ENCODE results near the gene LRMDA.

The LRMDA gene

DNA sequence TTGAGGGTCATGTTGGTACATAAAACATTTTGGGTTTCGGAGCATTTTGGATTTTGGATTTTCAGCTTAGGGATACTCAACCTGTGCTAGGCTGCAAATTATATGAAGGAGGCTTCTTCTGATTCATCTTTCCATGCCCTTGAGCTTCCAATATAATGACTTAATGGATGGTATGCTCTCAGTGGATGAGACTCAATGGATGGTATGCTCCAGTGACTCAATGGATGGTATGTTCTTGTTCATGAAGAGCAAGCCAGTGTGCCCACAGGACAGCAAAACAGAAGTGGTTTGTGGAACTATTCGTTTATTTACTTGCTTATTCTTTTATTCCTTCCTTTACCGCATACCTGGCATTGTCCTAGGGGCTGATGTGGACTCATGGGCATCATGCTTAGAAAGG lies 969.6 kb downstream of the LRMDA start:
- DNase-seq (ENCODE audit: low read depth) = no peak

DNA sequence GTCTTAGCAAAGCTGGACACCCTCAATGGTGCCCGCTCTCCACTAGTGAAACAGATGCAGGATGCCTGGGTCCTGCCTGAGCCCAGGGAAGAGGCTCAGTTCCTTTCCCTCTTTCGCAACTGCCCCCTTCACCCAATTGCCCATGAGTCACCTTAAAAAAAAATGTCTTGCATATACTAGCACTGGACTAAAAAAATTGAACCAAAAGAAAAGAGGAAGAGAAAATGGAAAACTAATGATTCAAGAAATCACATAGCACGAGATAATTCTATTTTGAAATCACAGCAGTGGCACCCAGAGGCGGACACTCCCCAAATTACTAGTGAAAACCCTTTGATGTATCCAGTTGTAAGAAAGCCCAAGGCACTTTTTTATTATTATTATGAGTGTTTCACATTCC lies 972.5 kb downstream of the LRMDA start:
- DNase-seq (ENCODE audit: low read depth) = no peak

DNA sequence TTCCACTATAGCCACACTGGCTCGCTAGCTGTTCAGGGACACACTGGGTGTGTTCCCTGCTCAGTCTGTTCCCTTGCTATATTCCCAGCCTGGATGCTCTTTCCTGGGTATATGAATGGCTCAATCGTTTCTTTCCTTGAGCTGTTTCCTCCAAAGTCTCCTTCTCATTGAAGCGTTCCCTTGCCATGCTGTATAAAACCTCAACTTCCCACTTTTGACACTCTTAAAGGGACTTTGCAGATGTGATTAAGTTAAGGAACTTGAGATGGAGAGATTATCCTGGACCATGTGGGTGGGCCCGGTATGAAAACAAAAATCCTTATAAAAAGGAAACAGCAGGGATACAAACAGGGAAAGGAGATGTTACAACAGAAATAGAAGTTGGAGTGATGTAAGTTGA lies 973.1 kb downstream of the LRMDA start:
- DNase-seq (ENCODE audit: low read depth) = no peak

DNA sequence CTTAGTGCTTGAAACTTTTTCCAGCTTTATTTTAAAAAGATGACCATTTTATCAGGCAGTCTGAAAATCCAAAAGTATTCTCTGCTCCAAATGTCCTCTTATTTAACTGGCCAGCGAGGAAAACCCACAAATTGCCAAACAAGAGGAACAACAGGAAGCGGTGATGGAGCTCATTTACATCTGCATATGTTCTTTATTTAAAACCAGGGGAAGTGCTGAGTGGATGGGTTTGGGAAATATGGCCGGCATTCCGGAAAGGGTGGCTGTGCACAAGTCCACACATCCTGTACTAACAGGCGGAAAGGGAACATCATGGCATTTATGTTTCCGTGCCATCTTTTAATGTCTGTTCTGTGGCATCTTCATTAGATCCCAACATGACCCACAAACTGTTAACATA lies 974.5 kb downstream of the LRMDA start:
- no peak for DNase-seq (ENCODE audit: low read depth)

DNA sequence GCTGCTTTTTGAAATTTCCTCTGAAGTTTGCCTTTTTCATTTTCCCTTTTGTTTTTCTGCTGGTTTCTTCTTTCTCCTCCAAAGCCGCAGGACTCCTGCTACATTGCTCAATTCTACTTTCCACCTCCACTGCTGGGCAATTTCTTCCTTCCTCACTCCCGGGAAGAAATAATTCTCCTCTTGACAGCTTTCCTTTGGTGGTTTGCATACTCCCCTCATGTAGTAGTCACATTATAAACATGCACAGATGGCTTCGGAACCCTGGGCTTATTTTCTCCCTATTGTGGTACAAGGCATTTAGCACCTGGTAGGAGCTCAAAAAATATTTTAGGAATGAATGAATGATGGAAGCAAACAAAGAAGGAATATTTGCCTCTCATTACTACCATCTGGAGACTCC lies 977.2 kb downstream of the LRMDA start:
- DNase-seq (ENCODE audit: low read depth) = no peak

DNA sequence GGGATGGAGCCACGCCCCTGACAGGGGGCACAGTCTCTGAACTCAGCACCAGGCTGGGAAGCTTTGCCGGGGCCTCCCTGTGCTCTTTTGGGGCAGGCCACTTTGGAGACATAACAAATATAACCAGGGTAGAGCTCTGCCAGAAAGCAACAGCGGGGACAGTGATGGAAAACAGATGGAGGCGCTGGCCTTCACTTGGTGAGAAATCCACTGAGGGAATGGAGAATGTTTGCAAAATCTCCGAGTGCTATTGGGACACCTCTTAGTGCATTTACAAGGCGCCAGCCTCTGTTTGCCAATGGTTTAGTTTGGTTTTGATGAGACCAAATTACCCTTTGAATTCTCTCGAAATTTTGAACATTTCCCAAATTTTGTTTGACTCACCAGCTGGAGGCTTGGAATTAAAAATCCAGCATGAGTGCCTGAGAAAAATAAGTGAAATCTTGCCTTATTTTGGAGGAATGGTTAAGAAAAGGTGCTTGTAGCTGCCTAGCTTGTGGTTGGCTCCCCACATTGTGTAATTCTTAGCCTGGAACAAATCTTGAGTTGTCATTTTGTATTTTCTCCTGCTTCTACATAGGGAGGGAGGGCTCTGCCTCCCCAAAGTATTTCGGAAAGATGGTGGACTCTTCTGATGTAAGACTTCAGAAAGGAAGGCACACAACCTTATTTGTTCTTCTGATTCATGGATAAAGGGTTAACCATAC lies 980.5 kb downstream of the LRMDA start:
- no peak for DNase-seq (ENCODE audit: low read depth)

DNA sequence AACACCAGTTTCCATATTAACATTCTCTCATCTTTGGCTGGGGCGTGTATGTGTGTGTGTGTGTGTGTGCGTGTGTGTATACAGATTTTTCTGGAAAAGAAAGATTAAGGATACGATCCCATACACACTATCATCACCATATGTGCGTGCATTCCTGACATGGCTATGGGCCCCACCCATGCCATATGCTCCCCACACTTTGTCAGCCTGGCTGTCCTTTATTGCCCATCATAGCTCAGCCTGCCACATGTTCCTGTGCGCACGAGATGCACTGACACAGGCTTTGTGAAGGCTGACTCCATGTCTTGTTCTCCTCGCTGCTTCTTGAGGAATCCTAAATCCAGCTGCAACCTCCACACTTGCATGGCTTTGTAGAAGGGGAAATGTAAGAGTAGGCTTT lies 984.1 kb downstream of the LRMDA start:
- no peak for DNase-seq (ENCODE audit: low read depth)

DNA sequence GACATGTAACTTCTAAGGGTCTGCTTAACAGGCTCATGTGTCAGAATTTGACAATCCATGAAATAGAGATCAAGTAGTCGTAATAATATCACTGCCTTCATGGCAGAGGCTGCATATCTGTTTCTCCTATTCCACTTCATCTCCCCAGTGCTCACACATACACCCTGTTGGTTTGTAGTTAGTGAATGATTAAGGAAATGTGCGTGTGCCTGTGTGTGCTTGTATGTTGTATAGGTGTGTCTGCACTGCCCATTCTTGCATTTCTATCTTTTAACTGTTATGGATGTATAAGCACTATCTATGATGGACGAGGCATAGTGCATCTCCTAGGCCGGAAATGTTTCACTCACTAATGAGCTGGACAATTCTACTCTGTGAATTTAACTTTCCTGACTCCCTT lies 985.2 kb downstream of the LRMDA start:
- DNase-seq (ENCODE audit: low read depth) = no peak

DNA sequence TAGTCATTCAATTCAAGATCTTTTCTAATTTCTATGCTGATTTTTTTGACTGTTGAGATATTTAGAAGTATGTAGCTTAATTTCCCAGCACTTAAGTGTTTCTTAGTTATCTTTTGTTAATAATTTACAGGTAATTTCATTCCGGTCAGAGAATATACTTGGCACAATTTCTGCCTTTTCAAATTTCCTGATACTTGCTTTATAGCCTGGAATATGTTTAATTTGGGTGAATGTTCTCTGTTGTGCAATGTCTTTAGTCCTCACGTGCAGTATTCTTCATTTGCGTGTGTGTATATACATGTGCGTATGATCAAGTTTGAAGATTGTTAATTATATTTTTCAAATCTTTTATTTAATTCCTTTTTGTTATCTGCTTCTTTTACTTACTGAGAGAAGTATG lies 989.3 kb downstream of the LRMDA start:
- no peak for DNase-seq (ENCODE audit: low read depth)

DNA sequence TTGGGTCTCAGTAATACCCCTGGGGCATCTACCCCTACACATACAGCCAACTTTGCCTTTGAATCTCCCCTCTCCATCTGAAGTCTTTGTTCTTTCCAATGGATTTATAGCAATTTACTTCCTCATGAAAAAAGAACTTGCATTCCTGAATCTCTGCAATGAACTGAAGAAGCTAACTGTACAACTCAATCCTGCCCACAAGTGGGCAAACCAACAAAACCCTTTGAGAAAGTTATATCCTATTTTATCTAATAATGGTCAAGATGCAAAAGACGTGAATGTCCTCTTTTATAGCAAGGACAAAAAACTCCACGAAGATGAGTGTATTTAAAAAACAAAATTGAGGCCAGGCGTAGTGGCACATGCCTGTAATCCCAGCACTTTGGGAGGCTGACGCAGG lies 991.3 kb downstream of the LRMDA start:
- DNase-seq (ENCODE audit: low read depth) = no peak

DNA sequence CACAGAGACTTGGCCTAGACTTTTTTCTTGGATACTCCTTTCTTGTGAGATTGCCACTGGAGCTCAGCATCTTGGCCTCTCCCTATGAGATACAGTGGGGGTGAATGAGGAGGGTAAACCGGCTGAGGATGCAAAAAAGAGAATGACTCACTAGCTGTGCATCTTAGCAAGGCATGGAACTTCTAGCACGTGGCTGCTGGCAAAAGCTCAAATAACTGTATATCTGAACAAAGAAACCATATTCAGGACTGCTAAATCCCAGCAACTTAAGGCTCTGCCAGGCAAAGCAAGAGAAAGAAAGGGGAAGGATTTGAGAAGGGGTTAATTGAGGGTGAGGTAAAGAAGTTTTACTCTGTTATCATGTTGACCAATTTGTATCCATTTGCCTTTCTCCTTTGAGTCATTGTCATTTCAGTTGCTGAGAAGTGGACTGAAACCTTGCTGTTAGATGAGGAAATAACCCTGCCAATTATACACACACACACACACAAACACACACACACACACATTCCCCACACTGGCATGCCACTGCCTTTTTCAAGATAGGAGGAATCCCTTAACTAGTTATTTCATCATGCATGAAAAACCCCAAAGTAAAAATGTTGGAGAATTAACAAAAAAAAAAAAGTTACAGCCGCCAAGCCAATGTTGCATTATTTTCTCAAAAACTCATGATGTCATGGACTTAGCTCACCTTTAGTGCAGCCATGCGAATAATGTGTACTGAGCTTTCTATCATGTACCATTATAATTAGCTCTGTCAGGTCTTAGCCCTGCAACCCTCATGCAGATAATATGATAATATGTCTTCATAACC lies 997.3 kb downstream of the LRMDA start:
- DNase-seq (ENCODE audit: low read depth) = no peak

DNA sequence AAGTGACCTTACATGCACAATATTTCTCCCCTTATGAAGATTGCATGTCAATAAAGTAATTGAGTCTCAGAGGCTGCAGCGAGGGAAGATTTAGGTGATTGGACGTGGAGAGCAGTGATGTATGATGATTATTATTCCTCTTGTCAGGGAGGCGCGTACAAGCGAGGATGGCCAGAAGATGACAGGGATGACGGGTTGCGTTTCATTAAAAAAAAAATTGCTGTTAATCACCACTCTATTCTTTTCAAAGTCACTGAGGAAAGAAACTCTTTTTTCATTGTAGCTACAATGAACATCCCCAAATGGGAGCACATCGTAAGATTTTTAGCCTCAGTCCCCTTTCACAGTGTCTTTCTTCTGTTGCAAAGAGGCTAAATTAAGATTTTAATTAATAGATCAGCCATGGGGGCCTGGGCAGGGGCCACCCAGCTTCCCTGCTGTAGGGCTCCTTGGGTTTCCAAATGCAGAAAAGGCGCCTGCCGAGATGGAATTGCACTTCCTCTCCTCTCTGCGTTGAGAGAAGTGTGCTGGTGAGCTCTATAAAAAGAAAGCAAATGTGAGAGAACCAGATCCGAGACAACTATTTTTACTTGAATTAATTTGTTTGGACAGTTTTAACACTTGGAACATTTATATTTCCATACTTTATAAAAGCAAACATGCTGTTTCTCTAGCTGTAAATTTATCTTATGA lies 998.1 kb downstream of the LRMDA start:
- DNase-seq (ENCODE audit: low read depth) = no peak

DNA sequence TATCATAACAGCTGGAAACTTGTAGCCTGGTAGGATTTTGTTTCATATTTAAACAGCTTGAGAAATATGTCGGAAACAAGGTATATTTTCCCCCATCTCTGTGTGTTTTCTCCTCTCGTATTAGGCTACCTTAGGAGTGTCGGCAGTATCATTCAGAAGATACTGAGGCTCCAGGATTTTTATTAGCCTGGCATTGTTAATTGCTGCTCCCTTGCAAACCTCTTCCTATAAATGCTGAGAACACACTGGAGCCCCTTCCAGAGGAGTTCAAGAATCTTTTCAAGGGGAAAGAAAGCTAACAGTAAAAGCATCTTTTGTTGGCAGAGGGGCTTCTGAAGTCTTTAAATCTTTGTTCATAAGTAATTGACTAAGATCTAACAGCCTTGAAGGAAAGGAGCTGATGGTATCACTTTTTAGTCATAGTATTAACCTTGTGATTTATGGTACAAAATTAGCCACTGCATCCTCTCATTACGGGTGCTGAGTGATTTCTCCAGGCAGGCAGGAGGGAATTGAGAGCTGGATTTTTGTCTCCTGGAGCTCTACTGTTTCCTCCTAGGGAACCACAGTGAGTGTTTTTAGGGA lies 998.7 kb downstream of the LRMDA start:
- no peak for DNase-seq (ENCODE audit: low read depth)

DNA sequence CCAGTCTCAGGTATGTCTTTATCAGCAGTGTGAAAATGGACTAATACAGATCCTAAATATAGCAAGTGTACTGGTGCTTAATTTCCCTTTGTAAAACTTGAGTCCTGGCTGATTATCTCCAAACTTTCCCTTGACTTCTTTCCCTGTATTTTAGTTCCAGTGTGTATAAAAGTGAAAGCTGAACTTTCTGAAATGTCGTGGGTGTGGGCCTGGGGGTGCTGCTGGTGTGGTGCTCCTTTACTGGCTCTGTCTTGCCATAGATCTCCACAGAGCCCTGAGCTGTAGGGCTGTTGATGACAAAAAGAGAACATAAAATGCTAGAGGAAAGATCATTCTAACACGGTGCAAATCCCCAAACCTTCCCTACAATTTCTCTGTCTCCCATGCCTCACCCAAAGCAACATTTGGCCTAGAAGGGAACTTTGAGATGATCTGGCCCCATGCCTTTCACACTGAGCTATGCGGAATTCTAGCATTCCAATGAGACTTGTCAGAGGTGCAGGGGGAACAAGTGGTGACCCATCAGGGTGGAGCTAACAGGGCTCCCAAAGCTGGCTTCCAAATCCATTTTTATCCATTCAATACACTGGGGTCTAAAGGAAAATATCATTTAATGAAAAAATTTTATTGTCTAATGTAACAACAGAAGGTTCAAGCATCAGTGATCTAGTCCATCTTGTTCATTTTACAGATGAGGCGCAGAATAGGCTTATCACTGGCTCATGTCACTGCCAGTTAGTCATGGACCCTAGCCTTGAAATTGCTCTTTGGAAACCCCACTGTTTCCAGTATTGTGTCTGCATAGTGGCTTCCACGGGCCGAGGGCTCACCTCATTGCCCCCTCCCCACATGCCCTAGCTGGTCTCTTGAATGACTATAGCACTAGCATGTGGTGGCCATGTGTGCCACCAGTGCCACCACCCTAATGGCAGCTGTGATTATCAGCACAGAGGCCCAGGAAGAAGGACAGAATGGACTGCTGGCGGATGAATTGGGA lies 1000.9 kb downstream of the LRMDA start:
- DNase-seq (ENCODE audit: low read depth) = no peak

DNA sequence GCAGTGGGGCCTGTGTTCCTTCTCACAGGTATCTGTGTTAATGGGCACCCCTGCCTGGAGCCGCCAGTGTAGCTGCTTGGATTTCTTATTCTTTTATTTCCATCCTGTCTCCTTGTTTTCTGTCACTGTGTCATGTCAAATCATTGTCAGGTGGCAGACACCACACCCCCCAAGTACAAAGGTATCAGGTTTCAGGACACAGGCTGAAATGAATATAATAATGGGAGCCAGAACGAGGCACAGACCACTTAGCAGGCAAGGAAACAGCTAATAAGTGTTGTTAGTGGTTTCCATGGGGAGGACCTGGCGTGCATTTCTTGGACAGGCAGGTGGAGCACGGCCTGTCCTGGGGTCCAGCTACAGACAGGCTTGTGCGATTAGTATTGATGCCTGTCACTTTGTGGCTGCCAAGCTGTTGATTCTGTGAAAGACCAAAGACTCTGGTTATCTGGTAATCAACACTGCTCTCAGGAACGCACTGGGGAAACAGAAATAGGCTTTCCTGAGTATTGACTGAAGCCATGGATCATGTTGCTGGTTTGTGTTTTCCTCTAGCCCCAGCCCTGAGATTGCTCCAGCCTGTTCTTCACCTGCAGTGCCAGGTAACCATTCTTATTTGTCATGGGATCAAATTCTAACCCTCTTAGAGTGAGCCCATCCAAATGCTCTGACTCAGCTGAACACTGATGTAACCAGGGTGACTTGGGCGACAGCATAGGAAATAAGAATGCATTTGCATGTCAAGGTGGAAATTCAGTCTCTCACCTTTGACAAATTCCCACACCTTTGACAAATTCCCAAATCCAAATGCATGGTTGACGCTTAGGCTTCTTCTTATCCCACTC lies 1002.0 kb downstream of the LRMDA start:
- no peak for DNase-seq (ENCODE audit: low read depth)

DNA sequence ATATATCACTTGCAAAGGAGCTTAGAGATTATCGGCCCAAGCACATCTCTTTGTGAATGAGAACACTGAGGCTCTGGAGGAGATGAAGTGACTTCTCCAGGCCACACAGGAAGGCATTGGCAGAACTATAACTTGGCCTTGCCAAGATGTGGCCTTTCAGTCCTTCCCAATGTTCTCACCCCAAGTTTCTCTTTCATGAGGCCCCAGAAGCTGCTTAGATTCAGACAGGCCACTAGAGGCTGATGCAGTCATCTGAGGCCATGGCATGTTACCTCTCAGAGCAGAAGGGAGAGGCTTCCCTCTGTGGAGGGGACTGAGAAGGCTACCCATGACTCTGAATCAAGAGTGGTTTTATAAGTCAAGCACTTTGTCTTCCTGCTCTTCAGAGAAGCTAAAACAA lies 1003.7 kb downstream of the LRMDA start:
- DNase-seq (ENCODE audit: low read depth) = no peak

DNA sequence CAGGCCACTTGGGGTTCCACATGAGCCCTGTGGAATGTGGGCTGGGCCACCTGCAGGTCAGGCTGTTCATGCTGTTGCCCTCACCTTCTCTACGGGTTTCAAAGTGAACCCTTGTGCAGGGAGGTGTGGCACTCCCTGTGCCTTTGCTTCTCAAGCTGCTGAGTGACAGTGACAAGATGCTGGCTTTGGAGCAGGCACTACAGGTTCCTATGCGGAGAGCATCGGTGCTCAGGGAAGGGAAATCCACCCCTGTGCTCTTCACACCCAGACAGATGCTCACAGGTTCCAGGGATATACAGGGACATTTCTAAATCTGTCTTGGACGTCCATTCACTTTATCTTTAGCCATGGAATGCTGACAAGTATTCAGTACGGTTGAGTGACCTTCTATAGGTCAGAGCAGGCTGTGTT lies 1005.0 kb downstream of the LRMDA start:
- DNase-seq (ENCODE audit: low read depth) = no peak

DNA sequence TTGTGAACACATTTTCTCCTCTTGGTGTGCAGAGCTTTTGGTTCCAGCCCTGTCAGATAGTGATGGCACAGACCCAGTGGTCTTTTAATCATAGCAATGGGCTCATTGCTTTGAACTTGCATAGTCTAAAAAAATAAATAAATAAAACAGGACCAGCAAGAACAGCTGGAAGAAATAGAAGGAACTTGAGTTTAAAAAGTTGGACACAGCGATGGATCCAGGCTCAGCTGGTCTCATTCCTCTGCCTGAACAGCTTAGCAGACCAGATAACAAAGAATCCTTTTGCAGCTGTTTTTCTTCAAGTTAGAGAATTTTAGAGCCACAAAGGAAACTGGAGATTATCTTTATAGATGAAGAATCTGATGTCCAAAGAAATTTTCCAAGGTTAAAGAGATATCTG lies 1005.6 kb downstream of the LRMDA start:
- no peak for DNase-seq (ENCODE audit: low read depth)

DNA sequence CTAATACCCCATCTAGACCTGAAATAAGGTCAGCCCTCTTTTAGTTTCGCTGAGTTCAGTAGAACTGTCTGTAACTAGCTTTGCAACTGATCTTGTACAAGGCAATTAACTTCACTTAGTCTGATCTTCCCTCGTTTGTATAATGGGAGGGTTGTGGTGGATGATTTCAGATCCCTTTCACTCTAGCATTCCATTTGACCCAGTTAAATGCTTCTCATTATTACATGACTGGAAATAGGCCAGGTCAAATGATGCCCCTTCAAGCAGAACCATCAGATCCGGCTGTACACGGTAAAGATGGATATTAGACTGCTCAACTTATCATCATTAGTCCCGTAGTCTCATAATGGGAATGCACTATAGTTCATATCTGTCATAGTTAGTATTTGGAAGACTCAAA lies 1009.0 kb downstream of the LRMDA start:
- no peak for DNase-seq (ENCODE audit: low read depth)

DNA sequence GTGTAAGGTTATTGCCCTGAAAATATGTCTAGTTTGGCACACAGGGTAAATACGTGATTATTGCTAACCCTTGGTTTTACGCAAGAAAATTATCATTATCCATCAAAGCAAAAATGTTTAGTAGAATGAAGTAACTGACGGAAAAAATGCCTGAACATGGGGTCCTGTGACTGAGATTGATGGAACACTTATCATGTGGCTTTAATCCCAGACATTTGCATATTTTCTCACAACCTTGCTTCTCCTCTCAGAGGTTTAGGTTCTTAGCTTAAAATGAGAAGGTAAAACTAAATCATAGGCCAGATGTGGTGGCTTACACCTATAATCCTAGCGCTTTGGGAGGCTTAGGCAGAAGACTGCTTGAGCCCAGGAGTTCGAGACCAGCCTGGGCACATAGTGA lies 1010.7 kb downstream of the LRMDA start:
- DNase-seq (ENCODE audit: low read depth) = no peak
